K562 (cell line): ENCODE data around the gene WNK2.

Experiments used
- CTCF ChIP-seq, 3 experiments: IDR thresholded peaks in 2 of 3; conservative IDR thresholded peaks in 1 of 3; 2 replicates each; pipeline ENCODE4 v1.5.1; 2011 to 2012; ENCODE audit warnings: low read length in 3 of 3, mild to moderate bottlenecking in 3 of 3, control low read depth in 2 of 3, improper control_type of control experiment in 1 of 3, inconsistent platforms in 1 of 3, low read depth in 1 of 3, mixed read lengths in 1 of 3, moderate library complexity in 1 of 3; ENCODE audit not compliant: insufficient read depth in 2 of 3
- NFYB ChIP-seq: IDR thresholded peaks from 2 replicates; pipeline ENCODE4 v1.6.1; 2011; ENCODE audit warnings: mild to moderate bottlenecking, moderate library complexity; ENCODE audit not compliant: insufficient read length; ENCODE audit errors: extremely low read depth
- NR2C1 ChIP-seq, 2 experiments: fragments of 450-650 bp; IDR thresholded peaks; 2 replicates each; pipeline ENCODE4 v1.6.1; 2017; ENCODE audit warnings: mild to moderate bottlenecking in 2 of 2, antibody characterized with exemption in 1 of 2, inconsistent platforms in 1 of 2, missing compliant biosample characterization in 1 of 2, missing genetic modification characterization in 1 of 2
- POLR2A ChIP-seq: fragments of 450-650 bp; conservative IDR thresholded peaks from 2 replicates; pipeline ENCODE4 v1.6.1; 2016
- POLR2AphosphoS5 ChIP-seq: IDR thresholded peaks from 2 replicates; pipeline ENCODE4 v1.6.1; 2011; ENCODE audit warnings: mild to moderate bottlenecking, low read depth, low read length, moderate library complexity; ENCODE audit not compliant: control insufficient read depth, insufficient read depth
- RAD21 ChIP-seq, 2 experiments: fragments of 250-450 bp in 1 of 2; fragments of 450-650 bp in 1 of 2; sonication (Bioruptor Pico) in 1 of 2; formaldehyde crosslinking in 1 of 2; IDR thresholded peaks in 1 of 2; conservative IDR thresholded peaks in 1 of 2; 2 replicates each; pipeline versions ENCODE4 v1.4.0 to v1.8.0; 2020 to 2022; ENCODE audit warnings: mild to moderate bottlenecking in 2 of 2, moderate library complexity in 1 of 2

GRCh38 chr9:93300175-93300572 lies 116.2 kb downstream of the WNK2 start:
- TF ChIP-seq NR2C1 (IDR thresholded peaks at IDR 0.05) = no peak
- no peak for TF ChIP-seq NR2C1 (tag; IDR thresholded peaks at IDR 0.05)
- no peak for TF ChIP-seq CTCF (IDR thresholded peaks at IDR 0.05 in 2 of 3, conservative IDR thresholded peaks at IDR 0.05 in 1 of 3; ENCODE audit: insufficient read depth in 2 of 3, low read depth in 1 of 3, low read length in 3 of 3)
- TF ChIP-seq RAD21 (CRISPR knock-in tag; conservative IDR thresholded peaks at IDR 0.05 in 1 of 2, IDR thresholded peaks at IDR 0.05 in 1 of 2) = no peak
- TF ChIP-seq POLR2A = no peak
- no peak for TF ChIP-seq POLR2AphosphoS5
- TF ChIP-seq NFYB = no peak
